Liver (tissue), 9 donors: ENCODE results near the gene ZNF532. TPM values are rescaled to one million over a fixed set of nuclear protein-coding genes. Genes with fewer than 3 reads are reported as not detected.

Source experiments
- DNase-seq: peaks from one replicate; pipeline ENCODE4 v3.0.0-alpha.2; 2017; ENCODE audit warnings: low spot score
- H3K27ac ChIP-seq, 2 donors: one replicate each; pipeline ENCODE4 v1.7.0; 2013; ENCODE audit warnings: inconsistent platforms in 2 of 2, low read length in 2 of 2, control low read depth in 1 of 2, low read depth in 1 of 2, mild to moderate bottlenecking in 1 of 2
- H3K27me3 ChIP-seq, 4 donors: one replicate each; pipeline versions ENCODE4 v1.6.1 to v1.7.0; 2013; ENCODE audit warnings: low read length in 3 of 4, inconsistent platforms in 1 of 4, mild to moderate bottlenecking in 1 of 4, moderate library complexity in 1 of 4; ENCODE audit not compliant: control insufficient read depth in 4 of 4, insufficient read depth in 4 of 4
- H3K36me3 ChIP-seq, 4 donors: one replicate each; pipeline versions ENCODE4 v1.6.1 to v1.7.0; 2013; ENCODE audit warnings: low read length in 3 of 4, mild to moderate bottlenecking in 3 of 4, low read depth in 1 of 4, moderate library complexity in 1 of 4; ENCODE audit not compliant: control insufficient read depth in 4 of 4, insufficient read depth in 3 of 4
- H3K4me1 ChIP-seq, 4 donors: one replicate each; pipeline versions ENCODE4 v1.6.1 to v1.7.0; 2013; ENCODE audit warnings: low read length in 3 of 4, mild to moderate bottlenecking in 3 of 4, moderate library complexity in 1 of 4; ENCODE audit not compliant: control insufficient read depth in 4 of 4, insufficient read depth in 4 of 4
- H3K4me3 ChIP-seq, 3 donors: one replicate each; pipeline versions ENCODE4 v1.6.1 to v1.7.0; 2013; ENCODE audit warnings: low read length in 3 of 3, control low read depth in 1 of 3, low read depth in 1 of 3, mild to moderate bottlenecking in 1 of 3
- H3K9ac ChIP-seq, 2 donors: one replicate each; pipeline ENCODE4 v1.7.0; 2013; ENCODE audit warnings: low read length in 2 of 2, mild to moderate bottlenecking in 2 of 2, moderate library complexity in 2 of 2, control low read depth in 1 of 2, low read depth in 1 of 2
- H3K9me3 ChIP-seq, 4 donors: one replicate each; pipeline versions ENCODE4 v1.6.1 to v1.7.0; 2013; ENCODE audit warnings: low read length in 3 of 4; ENCODE audit not compliant: control insufficient read depth in 4 of 4
- ATF3 ChIP-seq: IDR thresholded peaks from 2 replicates; pipeline ENCODE4 v1.6.1; 2016; ENCODE audit warnings: antibody characterized with exemption
- CTCF ChIP-seq: fragments of 150-350 bp; IDR thresholded peaks from 2 replicates; pipeline ENCODE4 v1.5.1; 2017; ENCODE audit warnings: improper control_type of control experiment, low read depth, low read length; ENCODE audit not compliant: missing input control
- EGR1 ChIP-seq, 2 donors: IDR thresholded peaks; 2 replicates each; pipeline ENCODE4 v1.6.1; 2016 to 2018; ENCODE audit warnings: antibody characterized with exemption in 2 of 2, low read depth in 2 of 2
- FOXA1 ChIP-seq: IDR thresholded peaks from 2 replicates; pipeline ENCODE4 v1.6.1; 2016; ENCODE audit warnings: antibody characterized with exemption
- FOXA2 ChIP-seq: IDR thresholded peaks from 2 replicates; pipeline ENCODE4 v1.6.1; 2016; ENCODE audit warnings: antibody characterized with exemption
- GABPA ChIP-seq, 2 donors: IDR thresholded peaks in 1 of 2; conservative IDR thresholded peaks in 1 of 2; 2 replicates each; pipeline ENCODE4 v1.6.1; 2016; ENCODE audit warnings: antibody characterized with exemption in 2 of 2, mild to moderate bottlenecking in 1 of 2, moderate library complexity in 1 of 2
- HNF4A ChIP-seq, 2 donors: conservative IDR thresholded peaks; 2 replicates each; pipeline ENCODE4 v1.6.1; 2016; ENCODE audit warnings: antibody characterized with exemption in 2 of 2, mild to moderate bottlenecking in 2 of 2
- HNF4G ChIP-seq: IDR thresholded peaks from 2 replicates; pipeline ENCODE4 v1.6.1; 2016; ENCODE audit warnings: antibody characterized with exemption
- JUND ChIP-seq, 2 donors: IDR thresholded peaks; 2 replicates each; pipeline ENCODE4 v1.6.1; 2016; ENCODE audit warnings: antibody characterized with exemption in 2 of 2
- MAX ChIP-seq: IDR thresholded peaks from 2 replicates; pipeline ENCODE4 v1.6.1; 2016; ENCODE audit warnings: antibody characterized with exemption
- NR2F2 ChIP-seq: IDR thresholded peaks from 2 replicates; pipeline ENCODE4 v1.6.1; 2016; ENCODE audit warnings: antibody characterized with exemption
- RAD21 ChIP-seq, 2 donors: IDR thresholded peaks; 2 replicates each; pipeline ENCODE4 v1.6.1; 2016; ENCODE audit warnings: antibody characterized with exemption in 2 of 2, mild to moderate bottlenecking in 2 of 2
- REST ChIP-seq: IDR thresholded peaks from 2 replicates; pipeline ENCODE4 v1.6.1; 2016; ENCODE audit warnings: antibody characterized with exemption, mild to moderate bottlenecking
- RXRA ChIP-seq, 2 donors: IDR thresholded peaks; 2 replicates each; pipeline ENCODE4 v1.6.1; 2017 to 2018; ENCODE audit warnings: antibody characterized with exemption in 2 of 2, mild to moderate bottlenecking in 1 of 2
- SP1 ChIP-seq: IDR thresholded peaks from 2 replicates; pipeline ENCODE4 v1.6.1; 2018; ENCODE audit warnings: antibody characterized with exemption, mild to moderate bottlenecking
- TAF1 ChIP-seq: conservative IDR thresholded peaks from 2 replicates; pipeline ENCODE4 v1.6.1; 2016; ENCODE audit warnings: antibody characterized with exemption, mild to moderate bottlenecking
- YY1 ChIP-seq: IDR thresholded peaks from 2 replicates; pipeline ENCODE4 v1.6.1; 2016; ENCODE audit warnings: antibody characterized with exemption, mild to moderate bottlenecking
- ZBTB33 ChIP-seq: IDR thresholded peaks from 2 replicates; pipeline ENCODE4 v1.6.1; 2016; ENCODE audit warnings: antibody characterized with exemption
- WGBS: extraction: QIAGEN DNeasy Blood & Tissue Kit; methylation state at CpG from one replicate; pipeline ENCODE4 v1.1.7; 2013; 5-methylcytosine and 5-hydroxymethylcytosine counted together
- polyA plus RNA-seq, 2 donors: library from polyadenylated mRNA; stranded (reverse) in 1 of 2; unstranded in 1 of 2; fragments of 200-250 nt in 1 of 2; fragments of >200 nt in 1 of 2; fragmentation: Nextera tagmentation in 1 of 2; extraction: Ambion mirVana in 1 of 2; gene quantifications; one replicate each; pipeline versions ENCODE4 v1.2.1 to v1.2.3, GENCODE V29; 2013 to 2015
- total RNA-seq, 2 donors: library from RNA; depleted of rRNA; stranded (reverse); fragments of >200 nt; gene quantifications; one replicate each; pipeline ENCODE4 v1.2.3, GENCODE V29; 2014
- donor health status: healthy.
- donor health status: healthy.
- donor health status: healthy.
- donor health status: healthy.
- donor health status: healthy.

ZNF532 gene
- total and polyA plus RNA-seq, 4 donors: 0.68 to 5.6 (median 2.5) TPM

- H3K27ac ChIP-seq: peak overlapping the region in 1 of 2 donors; percentile 32
- no peaks in the 10 kb centered on the region for H3K36me3 ChIP-seq
- H3K9me3 ChIP-seq: no peaks in the 10 kb centered on the region
- TF ChIP-seq RXRA (IDR thresholded peaks at IDR 0.05): no peak
- TF ChIP-seq YY1: no peak
- TF ChIP-seq NR2F2: peak; percentile 90
- TF ChIP-seq FOXA1: no peak
- no peak for TF ChIP-seq CTCF
- TF ChIP-seq RAD21 (IDR thresholded peaks at IDR 0.05): peak in 1 of 2 donors; percentile 21
- TF ChIP-seq TAF1: no peak
- H3K4me1 ChIP-seq: peaks cover 0 to 6% (median 4%) of the 10 kb centered on the region in 4 donors
- 82% methylated on average over 11 of the region's 11 CpGs for WGBS
- no peaks in the 10 kb centered on the region for H3K27me3 ChIP-seq
- no peak for DNase-seq
- H3K9ac ChIP-seq: no peak overlapping the region
- H3K4me3 ChIP-seq: no peak overlapping the region
Observed at GRCh38 chr18:58900015-58900649, 35.5 kb downstream of the ZNF532 start.

- no peaks in the 10 kb centered on the region for H3K27me3 ChIP-seq
- TF ChIP-seq RXRA (IDR thresholded peaks at IDR 0.05) (no peak), RAD21 (IDR thresholded peaks at IDR 0.05) (no peak), GABPA (IDR thresholded peaks at IDR 0.05 in 1 of 2, conservative IDR thresholded peaks at IDR 0.05 in 1 of 2) (no peak), HNF4G (no peak), ATF3 (no peak), SP1 (no peak), EGR1 (IDR thresholded peaks at IDR 0.05; ENCODE audit: low read depth in 2 of 2) (no peak), REST (no peak), ZBTB33 (no peak), FOXA1 (no peak), MAX (no peak), NR2F2 (no peak), HNF4A (conservative IDR thresholded peaks at IDR 0.05) (no peak), JUND (IDR thresholded peaks at IDR 0.05) (no peak), FOXA2 (no peak)
- H3K9ac ChIP-seq: no peak overlapping the region
- WGBS: 97% methylated on average over 11 of the region's 11 CpGs
- no peaks in the 10 kb centered on the region for H3K4me1 ChIP-seq
- DNase-seq: no peak
- no peak overlapping the region for H3K4me3 ChIP-seq
- H3K36me3 ChIP-seq: no peaks in the 10 kb centered on the region
- H3K9me3 ChIP-seq: no peaks in the 10 kb centered on the region
- no peak overlapping the region for H3K27ac ChIP-seq
Observed at GRCh38 chr18:58901143-58901542, 36.5 kb downstream of the ZNF532 start.
